Mesenchymal stem cell (in vitro differentiated cells and primary cell): ENCODE measurements around the gene ETV6.

ENCODE experiments used
- DNase-seq: peaks from one replicate; pipeline ENCODE4 v3.0.0-alpha.2; 2013
- H2AFZ ChIP-seq: one replicate; pipeline ENCODE4 v1.6.1; 2013; ENCODE audit warnings: low read depth, mild to moderate bottlenecking, control low read depth, inconsistent platforms, low read length, moderate library complexity
- H2AK5ac ChIP-seq: 2 replicates; pipeline ENCODE4 v1.6.1; 2013; ENCODE audit warnings: low read length, moderate library complexity, mild to moderate bottlenecking, inconsistent platforms; ENCODE audit not compliant: severe bottlenecking
- H2BK120ac ChIP-seq: one replicate; pipeline ENCODE4 v1.6.1; 2013; ENCODE audit warnings: low read depth, mild to moderate bottlenecking, inconsistent platforms, low read length, moderate library complexity
- H2BK12ac ChIP-seq, 2 experiments: one replicate each; pipeline ENCODE4 v1.6.1; 2013; ENCODE audit warnings: inconsistent platforms in 2 of 2, low read length in 2 of 2, mild to moderate bottlenecking in 2 of 2, moderate library complexity in 2 of 2, control low read depth in 1 of 2
- H2BK15ac ChIP-seq: one replicate; pipeline ENCODE4 v1.6.1; 2013; ENCODE audit warnings: mild to moderate bottlenecking, low read depth, inconsistent platforms; ENCODE audit not compliant: poor library complexity, severe bottlenecking
- H2BK5ac ChIP-seq: 2 replicates; pipeline ENCODE4 v1.6.1; 2013; ENCODE audit warnings: low read depth, mild to moderate bottlenecking, low read length, control low read depth, inconsistent platforms; ENCODE audit not compliant: poor library complexity, severe bottlenecking
- H3K14ac ChIP-seq, 2 experiments: one replicate each; pipeline ENCODE4 v1.6.1; 2013; ENCODE audit warnings: inconsistent platforms in 2 of 2, low read length in 2 of 2, control low read depth in 1 of 2, mild to moderate bottlenecking in 1 of 2, moderate library complexity in 1 of 2
- H3K18ac ChIP-seq, 2 experiments: one replicate each; pipeline ENCODE4 v1.6.1; 2013; ENCODE audit warnings: inconsistent platforms in 2 of 2, low read length in 2 of 2, control low read depth in 1 of 2, low read depth in 1 of 2, mild to moderate bottlenecking in 1 of 2
- H3K23ac ChIP-seq, 2 experiments: one replicate each; pipeline ENCODE4 v1.6.1; 2013; ENCODE audit warnings: inconsistent platforms in 2 of 2, low read length in 2 of 2, mild to moderate bottlenecking in 2 of 2, moderate library complexity in 2 of 2, control low read depth in 1 of 2
- H3K27ac ChIP-seq: 2 replicates; pipeline ENCODE4 v1.5.1; 2013; ENCODE audit warnings: mild to moderate bottlenecking, moderate library complexity, low read length, control low read depth, inconsistent platforms; ENCODE audit not compliant: poor library complexity, severe bottlenecking
- H3K27me3 ChIP-seq, 2 experiments: 2 replicates each; pipeline versions ENCODE4 v1.6.1 to v1.7.0; 2013; ENCODE audit warnings: low read length in 2 of 2, mild to moderate bottlenecking in 2 of 2, moderate library complexity in 2 of 2, control low read depth in 1 of 2, inconsistent platforms in 1 of 2; ENCODE audit not compliant: control insufficient read depth in 1 of 2, insufficient read depth in 1 of 2
- H3K36me3 ChIP-seq, 2 experiments: 2 replicates each; pipeline versions ENCODE4 v1.6.1 to v1.7.0; 2013; ENCODE audit warnings: low read length in 2 of 2, control low read depth in 1 of 2, inconsistent platforms in 1 of 2, low read depth in 1 of 2, mild to moderate bottlenecking in 1 of 2; ENCODE audit not compliant: insufficient read depth in 2 of 2, control insufficient read depth in 1 of 2
- H3K4ac ChIP-seq, 2 experiments: one replicate each; pipeline ENCODE4 v1.6.1; 2013; ENCODE audit warnings: inconsistent platforms in 2 of 2, low read length in 2 of 2, mild to moderate bottlenecking in 2 of 2, moderate library complexity in 2 of 2, control low read depth in 1 of 2, low read depth in 1 of 2
- H3K4me1 ChIP-seq: 2 replicates; pipeline ENCODE4 v1.6.1; 2013; ENCODE audit warnings: low read depth, low read length, control low read depth; ENCODE audit not compliant: control insufficient read depth, insufficient read depth
- H3K4me2 ChIP-seq: 2 replicates; pipeline ENCODE4 v1.6.1; 2013; ENCODE audit warnings: low read length, mild to moderate bottlenecking, inconsistent platforms; ENCODE audit not compliant: poor library complexity, severe bottlenecking
- H3K4me3 ChIP-seq, 2 experiments: 2 replicates each; pipeline versions ENCODE4 v1.5.1 to v1.7.0; 2013; ENCODE audit warnings: low read length in 2 of 2, mild to moderate bottlenecking in 2 of 2, control low read depth in 1 of 2, low read depth in 1 of 2; ENCODE audit not compliant: insufficient read depth in 1 of 2
- H3K79me1 ChIP-seq: replicated peaks from 2 replicates; pipeline ENCODE4 v1.6.1; 2013; ENCODE audit warnings: mild to moderate bottlenecking, control low read depth, low read length, inconsistent platforms; ENCODE audit not compliant: poor library complexity, severe bottlenecking
- H3K9ac ChIP-seq: 2 replicates; pipeline ENCODE4 v1.7.0; 2013; ENCODE audit warnings: mild to moderate bottlenecking, low read length, moderate library complexity
- H3K9me3 ChIP-seq: 2 replicates; pipeline ENCODE4 v1.7.0; 2013; ENCODE audit warnings: mild to moderate bottlenecking, low read length; ENCODE audit not compliant: control insufficient read depth
- H4K8ac ChIP-seq: one replicate; pipeline ENCODE4 v1.6.1; 2013; ENCODE audit warnings: inconsistent platforms, mild to moderate bottlenecking, low read length, moderate library complexity
- H4K91ac ChIP-seq: one replicate; pipeline ENCODE4 v1.6.1; 2013; ENCODE audit warnings: mild to moderate bottlenecking, low read length, inconsistent platforms
- WGBS: methylation state at CpG from one replicate; pipeline ENCODE4 v1.1.7; 2013; ENCODE audit warnings: mixed read lengths; 5-methylcytosine and 5-hydroxymethylcytosine counted together

Gene ETV6

DNA sequence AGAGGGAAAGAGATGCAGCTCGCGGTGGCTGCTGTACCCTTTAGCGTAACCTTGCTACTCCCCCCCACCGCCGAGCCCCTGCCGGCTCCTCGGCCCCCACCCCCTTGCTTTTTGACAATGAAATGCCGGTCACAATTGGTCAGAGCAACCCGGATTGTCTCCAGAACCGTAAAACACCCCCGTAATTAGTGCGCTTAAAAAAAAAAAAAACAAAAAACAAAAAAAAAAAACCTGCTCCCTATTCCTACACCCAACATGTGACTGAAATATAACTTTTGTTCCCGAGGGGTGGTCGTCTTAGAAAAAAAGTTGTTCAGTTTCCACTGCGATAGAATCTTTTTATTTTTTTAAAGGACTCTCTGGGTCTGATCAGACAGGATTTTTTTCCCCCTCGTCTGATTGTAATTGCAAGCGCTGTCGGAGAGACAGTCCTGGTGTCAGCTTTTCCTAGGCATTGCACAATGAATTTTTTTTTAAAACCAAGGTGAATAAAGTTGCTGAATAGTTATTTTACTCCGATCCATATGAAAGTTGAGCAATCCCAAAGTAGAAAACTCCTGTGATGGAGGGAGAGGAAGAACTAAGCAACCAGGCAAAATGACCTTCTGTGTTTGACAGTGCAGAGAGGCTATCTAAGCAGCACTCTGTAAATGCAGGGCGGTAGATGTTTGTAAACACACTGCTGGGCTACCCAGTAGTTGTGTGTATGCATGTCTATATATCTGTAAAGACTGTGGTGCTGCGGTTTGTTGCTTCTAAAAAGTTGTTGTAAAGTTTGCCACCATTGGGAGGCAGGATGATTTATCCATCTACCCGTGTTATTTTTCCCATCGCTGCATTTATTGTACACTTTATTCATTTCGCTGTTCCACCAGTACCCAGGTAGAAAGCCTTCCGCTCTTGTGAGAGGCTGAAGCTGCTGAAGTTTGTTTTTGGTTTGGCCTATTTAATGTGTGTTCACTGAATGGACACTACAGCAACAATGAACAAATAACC lies 1.1 kb downstream of the ETV6 start:
- peak overlapping the region; percentile 80 for H3K4me2 ChIP-seq
- H3K14ac ChIP-seq: peak overlapping the region in 1 of 2 experiments; percentile 78
- H2BK15ac ChIP-seq: no peak overlapping the region
- H3K4ac ChIP-seq: peak overlapping the region in 1 of 2 experiments; percentile 6
- H3K27ac ChIP-seq: peak overlapping the region; percentile 84
- peak overlapping the region; percentile 14 to 79 for H3K18ac ChIP-seq
- WGBS: 2% methylated on average over 16 of the region's 25 CpGs
- no peak overlapping the region for H3K23ac ChIP-seq
- no peaks in the 10 kb centered on the region for H3K27me3 ChIP-seq
- H2AFZ ChIP-seq: no peak overlapping the region
- H3K9me3 ChIP-seq: peaks cover 2% of the 10 kb centered on the region
- peak overlapping the region; percentile 14 for H4K91ac ChIP-seq
- peak overlapping the region; percentile 63 to 97 for H3K4me3 ChIP-seq
- peak overlapping the region; percentile 57 for H2BK5ac ChIP-seq
- DNase-seq: peak; percentile 62
- H3K79me1 ChIP-seq: no peaks in the 10 kb centered on the region
- H2BK12ac ChIP-seq: peak overlapping the region in 1 of 2 experiments; percentile 33
- peaks cover 11% of the 10 kb centered on the region for H3K4me1 ChIP-seq
- peak overlapping the region; percentile 77 for H2BK120ac ChIP-seq
- no peak overlapping the region for H4K8ac ChIP-seq
- peak overlapping the region; percentile 95 for H3K9ac ChIP-seq
- H2AK5ac ChIP-seq: peak overlapping the region; percentile 13
- no peaks in the 10 kb centered on the region for H3K36me3 ChIP-seq

DNA sequence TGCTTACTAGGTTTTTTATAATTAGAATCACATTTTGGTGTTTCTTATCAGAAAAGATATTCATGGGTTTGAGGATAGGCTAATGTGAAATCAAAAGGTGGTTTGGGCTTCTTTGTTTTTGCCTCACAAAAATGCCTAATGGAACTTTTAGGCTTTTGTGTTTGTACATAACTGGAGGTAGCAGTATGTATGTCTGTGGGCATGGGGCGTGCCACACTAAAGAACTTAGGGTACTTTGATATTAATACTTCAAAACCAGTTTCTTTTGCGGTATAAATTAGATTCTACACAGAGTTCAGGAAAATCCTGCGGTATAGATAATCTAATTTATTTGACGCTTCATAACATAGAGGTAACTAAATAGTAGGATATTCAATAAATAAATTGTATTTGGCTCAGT lies 1.9 kb downstream of the ETV6 start:
- Histone ChIP-seq H3K4me2 (peak overlapping the region; percentile 80), H3K79me1 (no peaks in the 10 kb centered on the region), H2BK120ac (no peak overlapping the region), H3K4ac (no peak overlapping the region), H2BK5ac (no peak overlapping the region), H3K4me1 (peaks cover 13% of the 10 kb centered on the region), H3K4me3 (peak overlapping the region in 1 of 2 experiments; percentile 97), H3K27me3 (no peaks in the 10 kb centered on the region), H3K36me3 (no peaks in the 10 kb centered on the region), H3K9ac (peak overlapping the region; percentile 95), H3K9me3 (no peaks in the 10 kb centered on the region), H2AK5ac (no peak overlapping the region), H3K18ac (no peak overlapping the region), H2BK12ac (no peak overlapping the region), H3K27ac (peak overlapping the region; percentile 84), H4K8ac (no peak overlapping the region), H2AFZ (no peak overlapping the region), H2BK15ac (no peak overlapping the region), H3K23ac (no peak overlapping the region), H3K14ac (no peak overlapping the region), H4K91ac (no peak overlapping the region)
- DNase-seq: no peak
- WGBS: 100% methylated on average over 3 of the region's 4 CpGs

DNA sequence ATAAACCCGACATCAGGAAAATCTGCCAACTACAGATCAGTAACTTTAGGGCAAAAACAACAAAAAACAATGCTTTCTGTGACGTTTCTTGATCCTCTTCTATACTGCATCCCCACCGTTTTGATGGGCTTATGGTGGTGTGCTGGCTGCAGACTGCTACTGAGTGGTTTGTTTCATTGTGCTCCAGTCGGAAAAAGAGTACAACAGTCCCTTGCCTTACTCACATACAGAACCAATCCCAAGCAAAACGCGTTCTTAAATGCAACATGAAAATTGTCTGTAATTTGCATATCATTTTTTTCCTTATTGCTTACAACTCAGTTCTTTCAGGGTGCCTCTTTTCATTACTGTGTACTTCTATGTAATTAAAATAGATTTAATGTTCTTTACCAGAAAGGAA lies 2.3 kb downstream of the ETV6 start:
- no peak overlapping the region for H4K8ac ChIP-seq
- H3K14ac ChIP-seq: no peak overlapping the region
- no peaks in the 10 kb centered on the region for H3K27me3 ChIP-seq
- peak overlapping the region; percentile 45 for H3K4me2 ChIP-seq
- peak overlapping the region; percentile 27 for H3K27ac ChIP-seq
- H2BK15ac ChIP-seq: no peak overlapping the region
- no peak overlapping the region for H2AK5ac ChIP-seq
- no peaks in the 10 kb centered on the region for H3K36me3 ChIP-seq
- H2BK12ac ChIP-seq: no peak overlapping the region
- no peaks in the 10 kb centered on the region for H3K9me3 ChIP-seq
- H3K9ac ChIP-seq: peak overlapping the region; percentile 95
- H4K91ac ChIP-seq: no peak overlapping the region
- H2AFZ ChIP-seq: no peak overlapping the region
- H3K79me1 ChIP-seq: no peaks in the 10 kb centered on the region
- peak overlapping the region in 1 of 2 experiments; percentile 97 for H3K4me3 ChIP-seq
- H3K18ac ChIP-seq: peak overlapping the region in 1 of 2 experiments; percentile 69
- H2BK5ac ChIP-seq: no peak overlapping the region
- H3K4me1 ChIP-seq: peaks cover 13% of the 10 kb centered on the region
- 41% methylated on average over 3 of the region's 6 CpGs for WGBS
- no peak overlapping the region for H3K4ac ChIP-seq
- H2BK120ac ChIP-seq: no peak overlapping the region
- no peak for DNase-seq
- H3K23ac ChIP-seq: no peak overlapping the region

DNA sequence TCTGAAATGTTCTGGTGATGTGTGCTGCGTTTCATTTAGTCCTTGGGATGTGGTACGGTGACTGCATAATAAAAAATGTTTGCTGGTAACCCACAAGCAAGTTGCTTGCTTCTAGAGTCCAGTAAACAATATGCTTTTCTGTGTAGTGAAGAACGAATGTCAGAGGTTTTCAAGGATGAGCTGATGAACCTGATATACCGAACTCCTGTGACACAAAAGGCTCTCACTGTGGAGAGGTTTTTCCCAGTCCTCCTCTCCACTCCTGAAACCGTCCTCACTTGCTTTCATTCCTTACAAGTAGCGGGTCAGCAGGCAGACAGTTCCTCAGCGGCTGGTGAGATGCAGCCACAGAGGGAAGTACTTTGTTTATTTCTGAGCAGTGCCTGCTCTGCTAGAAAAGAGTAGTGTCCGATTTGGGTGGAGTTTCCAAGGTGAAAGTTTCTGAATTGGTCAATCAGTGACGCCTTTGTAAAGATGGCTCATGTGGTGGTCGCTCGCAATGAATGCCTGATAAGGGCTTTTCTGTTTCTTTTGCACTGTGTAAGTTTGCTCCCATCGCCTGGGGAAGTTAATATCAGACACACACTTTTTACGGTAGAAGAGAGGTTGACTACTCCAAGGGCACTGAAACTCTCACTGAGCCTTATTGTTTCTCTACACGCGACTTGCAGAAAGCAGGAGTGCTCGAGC lies 3.0 kb downstream of the ETV6 start:
- no peak overlapping the region for H2BK5ac ChIP-seq
- H3K4ac ChIP-seq: no peak overlapping the region
- no peak overlapping the region for H4K91ac ChIP-seq
- peak overlapping the region in 1 of 2 experiments; percentile 60 for H3K18ac ChIP-seq
- H3K9me3 ChIP-seq: no peaks in the 10 kb centered on the region
- peak; percentile 85 for DNase-seq
- H3K14ac ChIP-seq: no peak overlapping the region
- H2AFZ ChIP-seq: no peak overlapping the region
- H2AK5ac ChIP-seq: no peak overlapping the region
- no peak overlapping the region for H2BK120ac ChIP-seq
- 33% methylated on average over 15 of the region's 16 CpGs for WGBS
- H3K4me2 ChIP-seq: peak overlapping the region; percentile 49
- H2BK15ac ChIP-seq: no peak overlapping the region
- no peaks in the 10 kb centered on the region for H3K79me1 ChIP-seq
- peak overlapping the region; percentile 95 for H3K9ac ChIP-seq
- H3K27me3 ChIP-seq: no peaks in the 10 kb centered on the region
- H3K4me3 ChIP-seq: peak overlapping the region; percentile 4 to 97
- no peak overlapping the region for H4K8ac ChIP-seq
- H3K4me1 ChIP-seq: peaks cover 14% of the 10 kb centered on the region
- no peaks in the 10 kb centered on the region for H3K36me3 ChIP-seq
- peak overlapping the region; percentile 72 for H3K27ac ChIP-seq
- no peak overlapping the region for H3K23ac ChIP-seq
- H2BK12ac ChIP-seq: peak overlapping the region in 1 of 2 experiments; percentile 54
